Activated CD4-positive, alpha-beta T cell treated with anti-CD3 and anti-CD28 coated beads, Interleukin-2, Interleukin-6, amounts not matched to agents 100 ng/mL and 50 ng/mL, durations not matched to agents 16 hours and 8 hours (primary cell): ENCODE measurements around the gene RIPK3.

Experiments used
- DNase-seq: peaks from one replicate; pipeline ENCODE4 v3.0.0-alpha.2; 2020

Gene RIPK3

DNA sequence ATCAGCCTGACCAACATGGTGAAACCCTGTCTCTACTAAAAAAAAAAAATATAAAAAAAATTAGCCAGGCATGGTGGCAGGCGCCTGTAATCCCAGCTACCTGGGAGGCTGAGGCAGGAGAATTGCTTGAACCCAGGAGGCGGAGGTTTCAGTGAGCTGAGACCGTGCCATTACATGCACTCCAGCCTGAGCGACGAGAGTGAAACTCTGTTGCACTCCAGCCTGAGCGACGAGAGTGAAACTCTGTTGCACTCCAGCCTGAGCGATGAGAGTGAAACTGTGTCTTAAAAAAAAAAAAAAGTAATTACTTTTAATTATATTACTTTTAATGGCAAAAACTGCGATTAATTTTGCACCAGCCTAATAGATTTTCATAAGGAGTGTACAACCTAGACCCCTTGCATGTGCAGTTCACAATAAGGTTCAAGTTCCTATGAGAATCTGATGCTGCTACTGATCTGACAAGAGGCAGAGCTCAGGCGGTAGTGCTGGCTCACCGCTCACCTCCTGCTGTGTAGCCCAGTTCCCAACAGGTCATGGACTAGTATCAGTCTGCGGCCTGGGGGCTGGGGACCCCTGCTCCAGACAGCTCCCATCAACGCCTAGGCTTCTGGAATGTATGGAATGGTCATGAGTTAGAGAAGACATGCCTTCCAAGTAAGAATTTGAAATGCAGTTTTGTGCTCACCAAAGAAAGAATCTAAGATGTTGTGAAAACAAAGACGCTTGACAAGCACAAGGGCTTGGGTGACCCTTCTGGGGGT lies 18.4 kb downstream of the RIPK3 start:
- DNase-seq, result no peak

DNA sequence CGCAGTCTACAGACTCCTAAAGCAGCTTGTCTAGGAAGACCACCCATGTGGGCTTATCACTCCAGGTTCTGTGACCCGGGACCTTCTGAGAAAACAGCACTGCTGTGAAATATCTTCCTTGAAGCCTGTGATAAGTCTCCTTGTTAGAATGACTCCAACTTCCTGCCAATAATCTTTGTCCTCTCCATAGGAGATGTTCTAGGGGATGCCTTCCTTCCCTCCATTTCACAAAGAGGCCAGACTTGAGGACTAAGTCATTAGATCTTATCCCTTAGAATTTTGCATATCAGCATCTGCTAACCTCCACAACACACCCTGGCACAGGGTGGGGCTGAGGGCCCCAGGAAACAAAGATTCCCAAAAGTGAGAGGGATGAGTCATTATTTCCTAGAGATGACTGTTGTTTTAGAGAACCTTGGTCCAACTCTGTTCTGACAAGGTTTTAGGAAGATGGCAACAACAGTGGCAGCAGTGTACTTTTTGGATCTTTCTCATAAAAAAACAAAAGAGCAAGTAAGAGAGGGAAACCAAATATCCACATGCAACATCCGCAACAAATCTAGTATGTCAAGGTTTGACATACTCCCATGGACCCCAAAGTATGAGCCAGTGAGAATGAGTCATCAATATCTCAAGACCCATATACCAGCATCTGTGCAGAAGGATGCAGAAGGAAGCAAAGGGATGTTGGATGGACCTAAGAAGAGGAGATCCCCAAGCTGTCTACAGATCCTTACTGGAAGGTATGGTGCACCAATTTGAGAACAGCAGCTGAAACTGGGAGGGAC lies 22.5 kb downstream of the RIPK3 start:
- DNase-seq, result no peak

GRCh38 chr14:24316597-24316950 lies 23.2 kb downstream of the RIPK3 start:
- DNase-seq, result no peak

DNA sequence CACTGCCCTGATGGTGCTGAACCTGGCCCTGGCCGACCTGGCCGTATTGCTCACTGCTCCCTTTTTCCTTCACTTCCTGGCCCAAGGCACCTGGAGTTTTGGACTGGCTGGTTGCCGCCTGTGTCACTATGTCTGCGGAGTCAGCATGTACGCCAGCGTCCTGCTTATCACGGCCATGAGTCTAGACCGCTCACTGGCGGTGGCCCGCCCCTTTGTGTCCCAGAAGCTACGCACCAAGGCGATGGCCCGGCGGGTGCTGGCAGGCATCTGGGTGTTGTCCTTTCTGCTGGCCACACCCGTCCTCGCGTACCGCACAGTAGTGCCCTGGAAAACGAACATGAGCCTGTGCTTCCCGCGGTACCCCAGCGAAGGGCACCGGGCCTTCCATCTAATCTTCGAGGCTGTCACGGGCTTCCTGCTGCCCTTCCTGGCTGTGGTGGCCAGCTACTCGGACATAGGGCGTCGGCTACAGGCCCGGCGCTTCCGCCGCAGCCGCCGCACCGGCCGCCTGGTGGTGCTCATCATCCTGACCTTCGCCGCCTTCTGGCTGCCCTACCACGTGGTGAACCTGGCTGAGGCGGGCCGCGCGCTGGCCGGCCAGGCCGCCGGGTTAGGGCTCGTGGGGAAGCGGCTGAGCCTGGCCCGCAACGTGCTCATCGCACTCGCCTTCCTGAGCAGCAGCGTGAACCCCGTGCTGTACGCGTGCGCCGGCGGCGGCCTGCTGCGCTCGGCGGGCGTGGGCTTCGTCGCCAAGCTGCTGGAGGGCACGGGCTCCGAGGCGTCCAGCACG lies 23.8 kb downstream of the RIPK3 start:
- no peak for DNase-seq

- DNase-seq, result no peak
Measured at GRCh38 chr14:24315243-24315806, 24.5 kb downstream of the RIPK3 start.

- DNase-seq, result no peak
Measured at GRCh38 chr14:24314377-24315193, 25.2 kb downstream of the RIPK3 start.

GRCh38 chr14:24313913-24314312 lies 25.9 kb downstream of the RIPK3 start:
- DNase-seq, result no peak

- DNase-seq, result peak; percentile 72
Measured at GRCh38 chr14:24312736-24313507, 26.9 kb downstream of the RIPK3 start.

DNA sequence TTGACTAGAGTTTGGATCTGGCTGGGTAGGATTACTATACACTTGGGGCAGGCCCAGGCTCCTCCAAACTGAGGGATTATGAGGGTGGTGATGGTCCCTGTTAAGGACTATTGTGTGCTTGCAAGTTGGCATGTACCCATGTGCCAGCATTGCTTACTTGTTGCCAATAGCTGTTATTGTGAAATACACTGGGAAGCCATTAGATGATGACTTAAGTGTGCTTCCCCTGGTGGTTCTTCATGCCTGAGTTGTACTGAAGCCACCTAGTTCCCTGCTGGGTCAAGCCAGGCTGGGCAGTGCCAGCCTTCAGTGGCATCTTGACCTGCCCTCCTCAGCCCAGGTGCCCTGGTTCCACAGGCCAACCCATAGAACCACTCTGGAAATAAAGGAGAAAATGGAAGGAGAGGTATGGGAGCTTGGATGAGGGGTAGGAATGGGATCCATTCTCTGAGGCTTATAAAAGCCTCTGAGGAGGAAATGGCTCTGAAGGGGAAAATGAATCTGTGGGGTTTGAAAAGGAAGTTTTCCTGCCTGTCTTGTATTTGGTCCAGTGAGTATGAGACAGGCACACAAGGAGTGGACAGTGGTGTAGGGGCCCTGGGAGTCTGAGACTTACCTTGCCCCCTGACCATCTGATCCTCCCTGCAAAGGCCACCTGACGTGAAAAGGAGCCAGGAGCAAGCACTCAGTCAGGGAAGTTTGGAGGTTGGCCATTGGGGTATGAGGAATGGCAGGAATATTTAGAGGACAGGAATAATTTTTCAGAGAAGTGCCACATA lies 27.8 kb downstream of the RIPK3 start:
- DNase-seq, result peak; percentile 28

DNA sequence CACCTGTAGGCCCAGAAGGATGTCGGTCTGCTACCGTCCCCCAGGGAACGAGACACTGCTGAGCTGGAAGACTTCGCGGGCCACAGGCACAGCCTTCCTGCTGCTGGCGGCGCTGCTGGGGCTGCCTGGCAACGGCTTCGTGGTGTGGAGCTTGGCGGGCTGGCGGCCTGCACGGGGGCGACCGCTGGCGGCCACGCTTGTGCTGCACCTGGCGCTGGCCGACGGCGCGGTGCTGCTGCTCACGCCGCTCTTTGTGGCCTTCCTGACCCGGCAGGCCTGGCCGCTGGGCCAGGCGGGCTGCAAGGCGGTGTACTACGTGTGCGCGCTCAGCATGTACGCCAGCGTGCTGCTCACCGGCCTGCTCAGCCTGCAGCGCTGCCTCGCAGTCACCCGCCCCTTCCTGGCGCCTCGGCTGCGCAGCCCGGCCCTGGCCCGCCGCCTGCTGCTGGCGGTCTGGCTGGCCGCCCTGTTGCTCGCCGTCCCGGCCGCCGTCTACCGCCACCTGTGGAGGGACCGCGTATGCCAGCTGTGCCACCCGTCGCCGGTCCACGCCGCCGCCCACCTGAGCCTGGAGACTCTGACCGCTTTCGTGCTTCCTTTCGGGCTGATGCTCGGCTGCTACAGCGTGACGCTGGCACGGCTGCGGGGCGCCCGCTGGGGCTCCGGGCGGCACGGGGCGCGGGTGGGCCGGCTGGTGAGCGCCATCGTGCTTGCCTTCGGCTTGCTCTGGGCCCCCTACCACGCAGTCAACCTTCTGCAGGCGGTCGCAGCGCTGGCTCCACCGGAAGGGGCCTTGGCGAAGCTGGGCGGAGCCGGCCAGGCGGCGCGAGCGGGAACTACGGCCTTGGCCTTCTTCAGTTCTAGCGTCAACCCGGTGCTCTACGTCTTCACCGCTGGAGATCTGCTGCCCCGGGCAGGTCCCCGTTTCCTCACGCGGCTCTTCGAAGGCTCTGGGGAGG lies 28.9 kb downstream of the RIPK3 start, which contains the start of gene LTB4R:
Gene LTB4R, plus strand, starts transcription at position 857 of the 959 bp plus-strand sequence. CDS start 4,150 bp downstream, outside the sequence.
- peak; percentile 75 for DNase-seq

DNA sequence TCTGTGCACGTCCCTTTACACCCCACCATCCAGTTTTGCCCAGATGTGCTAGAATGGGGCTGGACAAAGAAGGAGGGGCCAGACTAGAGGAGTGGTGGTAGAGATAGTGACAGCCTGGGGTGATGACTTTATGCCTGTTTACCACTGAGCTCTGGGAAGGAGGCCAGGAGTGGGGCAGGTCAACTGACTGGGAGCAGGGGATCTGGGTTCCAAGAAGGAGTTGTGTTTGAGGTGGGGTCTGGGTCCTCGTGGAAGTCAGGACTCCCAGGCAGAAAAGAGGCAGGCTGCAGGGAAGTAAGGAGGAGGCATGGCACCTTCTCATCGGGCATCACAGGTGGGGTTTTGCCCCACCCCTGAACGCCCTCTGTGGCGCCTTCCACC lies 29.5 kb downstream of the RIPK3 start:
- no peak for DNase-seq

DNA sequence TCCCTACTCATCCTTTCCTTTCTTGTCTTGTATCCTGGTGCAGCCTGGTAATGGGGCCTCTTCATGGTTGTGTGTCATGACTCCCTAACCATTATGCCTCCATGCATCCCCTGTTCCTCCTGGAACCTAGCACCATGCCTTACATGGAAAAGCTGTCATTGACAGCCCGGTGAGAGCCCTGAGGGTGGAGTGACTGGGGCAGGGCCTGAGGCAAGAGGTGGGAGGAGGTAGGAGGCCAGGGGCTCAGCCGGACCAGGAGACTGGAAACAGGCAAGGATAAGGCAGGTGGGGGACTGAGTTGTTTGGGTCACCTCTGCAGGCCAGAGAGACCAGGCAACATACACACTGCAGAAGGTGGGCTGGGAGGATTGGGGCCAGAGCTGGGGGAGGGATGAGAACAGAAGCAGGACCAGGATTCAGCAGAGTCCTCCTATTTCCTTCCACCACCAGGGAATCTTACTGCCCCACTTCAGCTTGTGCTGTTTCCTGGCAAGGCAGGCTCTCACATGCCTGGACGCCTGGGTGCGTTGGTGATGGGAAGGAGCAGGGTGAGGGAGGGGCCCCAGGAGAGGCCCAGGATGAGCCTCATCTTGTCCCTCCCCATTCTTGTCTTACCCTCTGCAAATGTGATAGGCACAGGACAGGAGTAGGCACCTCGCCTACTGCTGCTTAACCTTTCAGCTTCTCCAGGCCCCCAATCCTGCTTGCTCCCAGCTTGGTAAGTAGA lies 30.1 kb downstream of the RIPK3 start, which contains the start of gene LTB4R2:
Gene LTB4R2, plus strand, starts transcription at position 603 of the 727 bp plus-strand sequence. CDS start 525 bp downstream, outside the sequence.
- DNase-seq, result no peak

- DNase-seq, result no peak
Measured at GRCh38 chr14:24308342-24309124, 31.3 kb downstream of the RIPK3 start.

DNA sequence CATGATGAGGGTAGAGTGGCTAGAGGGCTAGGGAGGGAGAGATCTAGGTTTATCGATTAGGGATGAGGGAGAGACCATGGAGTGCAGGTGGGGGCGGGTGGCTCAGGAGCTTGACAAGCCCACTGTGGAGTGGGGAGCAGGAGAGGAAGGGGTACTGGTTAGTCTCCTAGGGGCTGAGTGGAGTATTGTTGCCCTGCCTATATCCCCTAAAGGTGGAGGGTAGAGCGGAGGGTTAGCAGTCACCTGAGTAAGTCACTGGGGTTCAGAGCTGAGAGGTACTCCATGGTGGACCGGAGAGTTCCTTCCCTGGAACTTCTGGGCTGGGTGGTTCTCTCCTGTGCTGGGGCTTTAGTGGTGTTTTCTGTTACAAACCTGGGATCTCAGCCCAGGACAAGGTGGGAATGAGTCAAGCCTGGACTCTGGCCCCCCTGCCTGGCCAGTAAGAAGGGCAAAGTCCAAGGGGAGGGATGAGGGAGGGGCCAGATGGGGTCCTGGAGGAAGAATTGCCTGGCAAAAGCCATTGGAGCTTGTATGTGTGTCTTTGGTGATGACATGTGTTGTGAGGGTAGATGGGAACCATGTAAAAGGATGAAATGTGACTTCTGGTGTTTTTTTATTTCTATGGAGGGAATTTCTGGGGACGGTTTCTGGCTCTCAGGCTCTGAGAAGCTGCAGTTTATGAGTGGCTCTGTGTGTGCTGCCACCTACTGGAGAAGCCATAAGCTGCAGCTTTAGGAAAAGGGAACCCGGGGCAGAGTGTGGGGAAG lies 32.0 kb downstream of the RIPK3 start, which contains the start of gene CIDEB:
Gene CIDEB, minus strand, starts transcription at position 403 of the 767 bp plus-strand sequence. Its CDS starts 119 bp downstream, at position 284.
- peak; percentile 75 for DNase-seq

DNA sequence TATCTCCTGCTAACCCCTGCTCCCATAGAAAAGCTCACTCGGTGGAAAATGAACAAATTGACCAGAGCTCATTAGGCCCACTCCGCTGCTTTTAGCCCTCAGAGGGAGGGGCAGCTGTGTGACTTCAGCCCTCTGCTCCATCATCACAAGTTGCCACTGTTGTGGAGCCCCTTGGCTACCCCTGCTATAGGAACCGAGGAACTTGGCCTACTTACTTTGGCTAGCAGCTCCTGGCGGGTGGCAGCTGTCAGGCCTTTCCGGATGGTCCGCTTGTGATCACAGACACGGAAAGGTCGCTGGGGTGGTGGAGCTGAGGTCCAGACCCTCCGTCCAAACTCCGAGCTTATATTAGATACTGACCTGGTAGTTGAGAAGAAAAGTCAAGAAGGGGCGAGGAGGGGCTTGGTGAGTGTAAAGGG lies 32.6 kb downstream of the RIPK3 start:
- DNase-seq, result no peak

DNA sequence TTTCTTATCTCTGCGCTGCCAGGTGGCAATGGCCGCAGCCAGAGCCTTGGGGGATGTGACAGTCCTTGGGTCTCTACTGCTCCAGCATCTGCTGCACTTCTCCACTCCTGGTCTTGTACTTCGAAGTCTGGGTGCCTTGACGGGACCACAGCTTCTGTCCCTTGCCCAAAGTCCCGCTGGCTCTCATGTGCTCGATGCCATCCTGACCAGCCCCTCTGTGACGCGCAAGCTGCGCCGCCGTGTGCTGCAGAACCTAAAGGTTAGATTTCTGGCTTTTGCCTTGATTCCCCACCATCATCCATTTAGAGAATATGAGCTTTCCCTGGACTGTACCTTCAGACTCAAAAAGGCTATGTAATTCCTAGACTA lies 35.8 kb downstream of the RIPK3 start:
- no peak for DNase-seq
